GM19035 (cell line): ENCODE data around the gene PNPLA5.

Source experiments
- ATAC-seq: cut with Tn5 transposase; IDR thresholded peaks from one replicate; pipeline ENCODE4 v1.9.1; 2021; ENCODE audit not compliant: unreplicated experiment

PNPLA5 gene

GRCh38 chr22:43840851-43841250, 51.0 kb downstream of the PNPLA5 start:
- no peak for ATAC-seq

GRCh38 chr22:43840431-43840830, 51.4 kb downstream of the PNPLA5 start:
- no peak for ATAC-seq

GRCh38 chr22:43839781-43840180, 52.0 kb downstream of the PNPLA5 start:
- ATAC-seq: no peak

GRCh38 chr22:43838571-43839307, 53.1 kb downstream of the PNPLA5 start:
- ATAC-seq: no peak

- no peak for ATAC-seq
Observed at GRCh38 chr22:43838161-43838560, 53.7 kb downstream of the PNPLA5 start.

GRCh38 chr22:43837666-43838065, 54.1 kb downstream of the PNPLA5 start:
- ATAC-seq: no peak

- ATAC-seq: no peak
Observed at GRCh38 chr22:43835736-43836135, 56.1 kb downstream of the PNPLA5 start.

GRCh38 chr22:43835166-43835565, 56.6 kb downstream of the PNPLA5 start:
- ATAC-seq: no peak

GRCh38 chr22:43833286-43834240, 58.2 kb downstream of the PNPLA5 start:
- no peak for ATAC-seq

GRCh38 chr22:43832393-43833265, 59.2 kb downstream of the PNPLA5 start:
- ATAC-seq: no peak

- no peak for ATAC-seq
Observed at GRCh38 chr22:43831561-43832392, 60.0 kb downstream of the PNPLA5 start.

- no peak for ATAC-seq
Observed at GRCh38 chr22:43830931-43831560, 60.8 kb downstream of the PNPLA5 start.

GRCh38 chr22:43829904-43830851, 61.6 kb downstream of the PNPLA5 start:
- no peak for ATAC-seq
